K562 (cell line): ENCODE data around the gene ANKRD6.

ENCODE experiments used
- ZNF717 ChIP-seq: fragments of 250-450 bp; sonication (Bioruptor Pico); IDR thresholded peaks from 2 replicates; pipeline ENCODE4 v1.5.0; 2021
- TF ChIP-seq, protein P1 (sequence below): fragments of 450-650 bp; IDR thresholded peaks from 2 replicates; pipeline ENCODE4 v1.6.1; 2016; ENCODE audit warnings: low read depth
- TF ChIP-seq, protein P2 (sequence below), 2 experiments: fragments of 450-650 bp; conservative IDR thresholded peaks; 2 replicates each; pipeline ENCODE4 v1.6.1; 2017; ENCODE audit warnings: mild to moderate bottlenecking in 2 of 2, moderate library complexity in 2 of 2

- TF ChIP-seq ZNF717 (CRISPR knock-in tag), result no peak
- TF ChIP-seq, protein P1, sequence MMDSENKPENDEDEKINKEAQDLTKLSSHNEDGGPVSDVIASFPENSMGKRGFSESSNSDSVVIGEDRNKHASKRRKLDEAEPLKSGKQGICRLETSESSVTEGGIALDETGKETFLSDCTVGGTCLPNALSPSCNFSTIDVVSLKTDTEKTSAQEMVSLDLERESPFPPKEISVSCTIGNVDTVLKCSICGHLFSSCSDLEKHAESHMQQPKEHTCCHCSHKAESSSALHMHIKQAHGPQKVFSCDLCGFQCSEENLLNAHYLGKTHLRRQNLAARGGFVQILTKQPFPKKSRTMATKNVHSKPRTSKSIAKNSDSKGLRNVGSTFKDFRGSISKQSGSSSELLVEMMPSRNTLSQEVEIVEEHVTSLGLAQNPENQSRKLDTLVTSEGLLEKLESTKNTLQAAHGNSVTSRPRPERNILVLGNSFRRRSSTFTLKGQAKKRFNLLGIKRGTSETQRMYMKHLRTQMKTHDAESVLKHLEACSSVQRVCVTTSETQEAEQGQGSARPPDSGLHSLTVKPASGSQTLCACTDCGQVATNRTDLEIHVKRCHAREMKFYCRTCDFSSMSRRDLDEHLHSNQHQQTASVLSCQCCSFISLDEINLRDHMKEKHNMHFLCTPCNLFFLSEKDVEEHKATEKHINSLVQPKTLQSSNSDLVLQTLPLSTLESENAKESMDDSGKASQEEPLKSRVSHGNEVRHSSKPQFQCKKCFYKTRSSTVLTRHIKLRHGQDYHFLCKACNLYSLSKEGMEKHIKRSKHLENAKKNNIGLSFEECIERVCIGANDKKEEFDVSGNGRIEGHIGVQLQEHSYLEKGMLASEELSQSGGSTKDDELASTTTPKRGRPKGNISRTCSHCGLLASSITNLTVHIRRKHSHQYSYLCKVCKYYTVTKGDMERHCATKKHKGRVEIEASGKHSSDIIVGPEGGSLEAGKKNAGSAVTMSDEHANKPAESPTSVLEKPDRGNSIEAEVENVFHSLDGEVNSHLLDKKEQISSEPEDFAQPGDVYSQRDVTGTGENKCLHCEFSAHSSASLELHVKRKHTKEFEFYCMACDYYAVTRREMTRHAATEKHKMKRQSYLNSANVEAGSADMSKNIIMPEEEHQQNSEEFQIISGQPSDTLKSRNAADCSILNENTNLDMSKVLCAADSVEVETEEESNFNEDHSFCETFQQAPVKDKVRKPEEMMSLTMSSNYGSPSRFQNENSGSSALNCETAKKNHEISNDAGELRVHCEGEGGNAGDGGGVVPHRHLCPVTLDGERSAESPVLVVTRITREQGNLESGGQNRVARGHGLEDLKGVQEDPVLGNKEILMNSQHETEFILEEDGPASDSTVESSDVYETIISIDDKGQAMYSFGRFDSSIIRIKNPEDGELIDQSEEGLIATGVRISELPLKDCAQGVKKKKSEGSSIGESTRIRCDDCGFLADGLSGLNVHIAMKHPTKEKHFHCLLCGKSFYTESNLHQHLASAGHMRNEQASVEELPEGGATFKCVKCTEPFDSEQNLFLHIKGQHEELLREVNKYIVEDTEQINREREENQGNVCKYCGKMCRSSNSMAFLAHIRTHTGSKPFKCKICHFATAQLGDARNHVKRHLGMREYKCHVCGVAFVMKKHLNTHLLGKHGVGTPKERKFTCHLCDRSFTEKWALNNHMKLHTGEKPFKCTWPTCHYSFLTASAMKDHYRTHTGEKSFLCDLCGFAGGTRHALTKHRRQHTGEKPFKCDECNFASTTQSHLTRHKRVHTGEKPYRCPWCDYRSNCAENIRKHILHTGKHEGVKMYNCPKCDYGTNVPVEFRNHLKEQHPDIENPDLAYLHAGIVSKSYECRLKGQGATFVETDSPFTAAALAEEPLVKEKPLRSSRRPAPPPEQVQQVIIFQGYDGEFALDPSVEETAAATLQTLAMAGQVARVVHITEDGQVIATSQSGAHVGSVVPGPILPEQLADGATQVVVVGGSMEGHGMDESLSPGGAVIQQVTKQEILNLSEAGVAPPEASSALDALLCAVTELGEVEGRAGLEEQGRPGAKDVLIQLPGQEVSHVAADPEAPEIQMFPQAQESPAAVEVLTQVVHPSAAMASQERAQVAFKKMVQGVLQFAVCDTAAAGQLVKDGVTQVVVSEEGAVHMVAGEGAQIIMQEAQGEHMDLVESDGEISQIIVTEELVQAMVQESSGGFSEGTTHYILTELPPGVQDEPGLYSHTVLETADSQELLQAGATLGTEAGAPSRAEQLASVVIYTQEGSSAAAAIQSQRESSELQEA, result no peak
- TF ChIP-seq, protein P2, sequence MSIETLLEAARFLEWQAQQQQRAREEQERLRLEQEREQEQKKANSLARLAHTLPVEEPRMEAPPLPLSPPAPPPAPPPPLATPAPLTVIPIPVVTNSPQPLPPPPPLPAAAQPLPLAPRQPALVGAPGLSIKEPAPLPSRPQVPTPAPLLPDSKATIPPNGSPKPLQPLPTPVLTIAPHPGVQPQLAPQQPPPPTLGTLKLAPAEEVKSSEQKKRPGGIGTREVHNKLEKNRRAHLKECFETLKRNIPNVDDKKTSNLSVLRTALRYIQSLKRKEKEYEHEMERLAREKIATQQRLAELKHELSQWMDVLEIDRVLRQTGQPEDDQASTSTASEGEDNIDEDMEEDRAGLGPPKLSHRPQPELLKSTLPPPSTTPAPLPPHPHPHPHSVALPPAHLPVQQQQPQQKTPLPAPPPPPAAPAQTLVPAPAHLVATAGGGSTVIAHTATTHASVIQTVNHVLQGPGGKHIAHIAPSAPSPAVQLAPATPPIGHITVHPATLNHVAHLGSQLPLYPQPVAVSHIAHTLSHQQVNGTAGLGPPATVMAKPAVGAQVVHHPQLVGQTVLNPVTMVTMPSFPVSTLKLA (conservative IDR thresholded peaks at IDR 0.05), result no peak
Observed at GRCh38 chr6:89596484-89596883, 163.5 kb downstream of the ANKRD6 start.
